GM12873 (cell line): ENCODE results near the gene TBL1X.

Experiments used
- TF ChIP-seq, protein P1 (sequence below): IDR thresholded peaks from 2 replicates; pipeline ENCODE4 v1.5.1; 2012; ENCODE audit warnings: low read depth, mild to moderate bottlenecking, moderate library complexity, low read length, control low read depth; ENCODE audit not compliant: insufficient read depth; ENCODE audit errors: missing control alignments

The TBL1X gene

DNA sequence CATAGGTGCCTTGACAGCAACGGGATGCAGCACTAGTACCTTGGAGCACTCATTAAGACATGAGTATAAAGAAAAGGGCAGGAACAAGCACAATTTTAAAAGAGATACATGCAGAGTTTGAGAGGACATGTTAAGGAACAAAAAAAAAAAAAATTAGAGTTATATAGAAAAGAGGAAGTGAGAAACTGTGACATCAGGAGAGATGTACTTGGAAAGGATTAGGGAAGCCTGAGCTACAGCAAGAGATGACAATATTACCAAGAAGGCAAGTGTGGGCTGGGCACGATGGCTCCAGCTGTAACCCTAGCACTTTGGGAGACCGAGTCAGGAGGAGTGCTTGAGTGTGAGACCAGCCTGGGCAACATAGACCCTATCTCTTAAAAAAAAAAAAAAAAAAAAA, 263.4 kb downstream of the TBL1X start:
- TF ChIP-seq, protein P1, sequence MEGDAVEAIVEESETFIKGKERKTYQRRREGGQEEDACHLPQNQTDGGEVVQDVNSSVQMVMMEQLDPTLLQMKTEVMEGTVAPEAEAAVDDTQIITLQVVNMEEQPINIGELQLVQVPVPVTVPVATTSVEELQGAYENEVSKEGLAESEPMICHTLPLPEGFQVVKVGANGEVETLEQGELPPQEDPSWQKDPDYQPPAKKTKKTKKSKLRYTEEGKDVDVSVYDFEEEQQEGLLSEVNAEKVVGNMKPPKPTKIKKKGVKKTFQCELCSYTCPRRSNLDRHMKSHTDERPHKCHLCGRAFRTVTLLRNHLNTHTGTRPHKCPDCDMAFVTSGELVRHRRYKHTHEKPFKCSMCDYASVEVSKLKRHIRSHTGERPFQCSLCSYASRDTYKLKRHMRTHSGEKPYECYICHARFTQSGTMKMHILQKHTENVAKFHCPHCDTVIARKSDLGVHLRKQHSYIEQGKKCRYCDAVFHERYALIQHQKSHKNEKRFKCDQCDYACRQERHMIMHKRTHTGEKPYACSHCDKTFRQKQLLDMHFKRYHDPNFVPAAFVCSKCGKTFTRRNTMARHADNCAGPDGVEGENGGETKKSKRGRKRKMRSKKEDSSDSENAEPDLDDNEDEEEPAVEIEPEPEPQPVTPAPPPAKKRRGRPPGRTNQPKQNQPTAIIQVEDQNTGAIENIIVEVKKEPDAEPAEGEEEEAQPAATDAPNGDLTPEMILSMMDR, result no peak

DNA sequence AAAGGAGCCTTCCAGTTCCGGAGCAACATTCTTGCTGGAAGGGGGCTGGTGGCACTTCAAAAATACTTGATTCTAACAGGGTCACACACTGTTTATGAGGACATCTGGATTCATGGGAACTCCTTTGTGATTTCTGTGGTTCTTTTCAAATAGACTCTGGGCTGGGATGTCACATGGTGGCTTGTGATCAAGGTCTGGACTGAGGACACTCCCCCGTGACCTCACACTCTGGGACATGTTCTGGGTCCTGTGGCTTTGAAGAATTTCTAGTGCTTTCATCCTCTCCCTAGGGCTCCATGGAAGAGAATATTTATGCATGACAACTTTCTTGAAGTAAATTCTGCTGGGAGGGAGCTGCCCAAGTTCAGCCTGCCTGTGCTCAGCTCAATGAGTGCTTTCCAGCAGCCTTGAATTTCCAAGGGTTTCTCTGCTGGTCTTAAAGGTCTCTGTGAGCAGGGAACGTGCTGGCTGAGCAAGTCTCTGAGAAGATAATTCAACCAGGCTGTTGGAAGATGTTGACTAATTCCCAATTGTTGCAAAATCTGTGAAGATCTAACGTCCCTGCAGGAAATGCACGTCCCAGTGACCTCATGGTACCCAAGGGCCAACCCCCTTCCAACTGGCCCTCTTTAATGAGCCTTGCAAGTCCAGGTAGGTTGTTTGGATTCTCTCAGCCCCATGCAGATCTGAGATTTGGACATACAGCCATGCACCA, 264.5 kb downstream of the TBL1X start:
- TF ChIP-seq, protein P1, result no peak

DNA sequence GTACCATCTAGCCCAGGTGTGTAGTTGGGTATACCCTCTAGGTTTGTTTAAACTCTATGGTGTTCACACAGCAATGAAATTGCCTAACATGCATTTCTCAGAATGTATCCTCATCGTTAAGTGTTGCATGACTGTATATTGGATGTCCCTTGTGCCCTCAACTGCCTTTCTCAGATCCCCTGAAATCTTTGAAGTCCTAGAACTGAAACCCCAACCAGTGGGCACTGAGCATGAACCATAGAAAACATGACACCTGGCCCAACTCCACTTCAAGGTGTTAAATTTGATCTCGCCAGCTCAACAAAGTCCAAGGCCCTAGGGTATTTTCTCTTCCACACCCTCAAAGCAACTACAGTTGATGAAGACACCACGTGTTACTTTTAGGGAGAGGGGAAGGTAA, 265.2 kb downstream of the TBL1X start:
- TF ChIP-seq, protein P1, result no peak

DNA sequence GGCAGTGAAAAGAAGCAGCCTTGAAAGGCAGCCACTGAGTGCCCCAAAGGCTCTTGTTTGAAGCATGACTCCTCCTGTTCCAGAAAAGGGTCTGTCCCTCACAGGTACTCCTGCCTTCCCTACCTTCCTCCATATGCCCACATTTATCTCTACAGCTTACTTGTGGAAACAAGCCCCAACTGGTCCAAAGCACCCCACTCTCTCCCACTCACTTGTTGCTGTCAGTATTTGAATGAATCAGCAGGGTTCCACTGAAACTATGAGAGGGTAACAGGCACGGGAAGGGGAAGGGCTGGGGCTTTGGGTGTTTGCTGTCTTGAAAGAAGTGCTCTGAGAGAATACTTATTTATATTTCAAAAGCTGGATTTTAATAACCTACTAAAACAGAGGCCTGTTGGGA, 265.9 kb downstream of the TBL1X start:
- TF ChIP-seq, protein P1, result no peak

DNA sequence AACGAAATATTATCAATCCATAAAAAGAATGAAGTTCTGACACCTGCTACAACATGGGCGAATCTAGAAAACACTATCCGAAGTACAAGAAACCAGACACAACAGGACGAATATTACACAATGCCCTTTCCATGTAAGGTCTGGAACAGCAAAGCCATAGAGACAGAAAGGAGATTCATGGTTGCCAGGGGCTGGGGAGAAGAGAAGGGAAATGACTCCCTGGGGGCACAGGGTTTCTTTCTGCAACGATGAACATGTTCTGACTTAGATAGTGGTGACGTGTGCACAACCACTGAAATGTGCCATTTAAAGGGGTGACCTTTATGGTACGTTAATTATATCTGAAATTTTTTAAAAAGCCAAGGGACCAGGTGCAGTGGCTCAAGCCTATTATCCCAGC, 272.5 kb downstream of the TBL1X start:
- TF ChIP-seq, protein P1, result no peak

DNA sequence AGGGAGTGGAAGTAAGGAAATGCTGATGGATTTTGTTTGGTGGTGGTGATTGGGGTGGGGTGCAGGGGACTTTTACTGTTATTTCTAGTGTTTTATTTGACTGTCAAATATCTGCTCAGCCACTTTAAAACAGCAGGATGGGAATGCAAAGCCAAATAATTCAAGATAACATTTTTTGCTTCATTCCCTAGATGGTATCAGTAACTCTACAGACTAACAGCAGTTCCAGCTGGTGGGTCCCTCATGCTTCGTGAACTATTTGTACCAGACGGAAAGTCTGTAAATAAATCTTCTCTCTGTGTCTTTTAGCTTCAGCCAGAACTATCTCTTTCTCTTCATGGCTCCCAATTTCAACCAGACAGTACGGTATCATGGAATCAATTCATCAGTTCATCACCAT, 273.3 kb downstream of the TBL1X start:
- TF ChIP-seq, protein P1, result no peak

DNA sequence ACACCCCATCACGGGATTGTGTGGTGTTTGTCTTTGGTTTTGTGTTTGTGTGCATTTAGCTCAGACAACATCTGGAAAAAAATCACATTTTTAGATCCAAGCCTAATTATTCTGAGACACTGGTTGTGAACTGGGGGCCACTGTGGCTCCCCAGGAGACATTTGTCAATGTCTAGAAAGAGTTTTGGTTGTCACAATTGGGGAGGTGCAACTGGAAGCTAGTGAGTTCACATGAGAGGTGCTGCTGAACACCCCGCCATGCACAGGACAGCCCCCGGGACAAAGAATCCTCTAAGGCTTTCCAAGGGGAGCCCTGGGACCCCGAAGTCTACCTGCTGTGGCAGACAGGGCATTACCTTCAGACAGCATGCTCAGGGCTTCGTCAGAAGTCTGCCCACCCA, 274.3 kb downstream of the TBL1X start:
- TF ChIP-seq, protein P1, result no peak
